H1 (cell line): ENCODE measurements around the gene B9D1. TPM values are rescaled to one million over a fixed set of nuclear protein-coding genes. Genes with fewer than 3 reads are reported as not detected.

Experiments
- CTCF ChIA-PET: fragments of 300-600 bp; sonication (Branson Sonifier 250); formaldehyde crosslinking; loops from one replicate; lab custom pipeline; 2021; ENCODE audit not compliant: partially characterized antibody; lab: Charles Lee
- POLR2A ChIA-PET: fragments of 300-600 bp; sonication (Branson Sonifier 250); formaldehyde crosslinking; loops from one replicate; lab custom pipeline; 2021; ENCODE audit warnings: inconsistent platforms; ENCODE audit not compliant: partially characterized antibody; lab: Charles Lee
- DNase-seq, 2 experiments: peaks; one replicate each; pipeline versions ENCODE4 v3.0.0 to v3.0.0-alpha.2; 2010 to 2022; ENCODE audit warnings: low spot score in 2 of 2, low read depth in 1 of 2, mixed read lengths in 1 of 2
- FAIRE-seq: peaks from 2 replicates; lab custom pipeline; 2011; peaks lifted over from hg19 to GRCh38; lab: Jason Lieb, UNC
- H2AFZ ChIP-seq: 2 replicates; pipeline ENCODE4 v1.8.1; 2012; ENCODE audit warnings: low read length, inconsistent platforms
- H2AK5ac ChIP-seq: 2 replicates; pipeline ENCODE4 v1.6.1; 2013; ENCODE audit warnings: low read depth, low read length
- H2BK120ac ChIP-seq: replicated peaks from 2 replicates; pipeline ENCODE3; 2013; ENCODE audit warnings: low read depth, low read length, inconsistent platforms
- H2BK12ac ChIP-seq: 2 replicates; pipeline ENCODE4 v1.6.1; 2013; ENCODE audit warnings: low read depth, low read length
- H2BK15ac ChIP-seq: 2 replicates; pipeline ENCODE4 v1.6.1; 2013; ENCODE audit warnings: low read length
- H2BK20ac ChIP-seq: 2 replicates; pipeline ENCODE4 v1.6.1; 2013; ENCODE audit warnings: low read length
- H2BK5ac ChIP-seq: 2 replicates; pipeline ENCODE4 v1.6.1; 2013; ENCODE audit warnings: low read depth, low read length
- H3K14ac ChIP-seq: 2 replicates; pipeline ENCODE4 v1.6.1; 2013; ENCODE audit warnings: inconsistent platforms; ENCODE audit not compliant: insufficient read length
- H3K18ac ChIP-seq: 2 replicates; pipeline ENCODE4 v1.6.1; 2013; ENCODE audit warnings: low read length; ENCODE audit errors: extremely low read depth
- H3K23ac ChIP-seq: 2 replicates; pipeline ENCODE4 v1.6.1; 2013; ENCODE audit warnings: inconsistent platforms; ENCODE audit not compliant: insufficient read length
- H3K23me2 ChIP-seq: 2 replicates; pipeline ENCODE4 v1.6.1; 2013; ENCODE audit warnings: low read depth, low read length
- H3K27ac ChIP-seq: 2 replicates; pipeline ENCODE4 v1.6.1; 2011; ENCODE audit warnings: low read depth, low read length, inconsistent platforms
- H3K27me3 ChIP-seq, 4 experiments: replicated peaks in 1 of 4; 1 replicate in 1 of 4; 2 replicates in 3 of 4; pipeline versions ENCODE4 v1.6.1 to v1.8.1; 2011 to 2013; ENCODE audit warnings: low read length in 3 of 4, mild to moderate bottlenecking in 3 of 4, inconsistent platforms in 2 of 4, mixed read lengths in 2 of 4, moderate library complexity in 1 of 4; ENCODE audit not compliant: control insufficient read depth in 3 of 4, insufficient read depth in 3 of 4; ENCODE audit errors: extremely low read depth in 1 of 4
- H3K36me3 ChIP-seq, 4 experiments: 2 replicates each; pipeline versions ENCODE4 v1.6.1 to v1.8.1; 2011 to 2013; ENCODE audit warnings: mild to moderate bottlenecking in 4 of 4, low read length in 3 of 4, moderate library complexity in 2 of 4, control low read depth in 1 of 4, inconsistent platforms in 1 of 4; ENCODE audit not compliant: insufficient read depth in 4 of 4, control insufficient read depth in 2 of 4
- H3K4ac ChIP-seq: replicated peaks from 2 replicates; pipeline ENCODE3; 2013; ENCODE audit warnings: low read length, low read depth, mixed read lengths, inconsistent platforms; ENCODE audit not compliant: insufficient read length
- H3K4me1 ChIP-seq, 4 experiments: replicated peaks in 1 of 4; 1 replicate in 1 of 4; 2 replicates in 3 of 4; pipeline versions ENCODE4 v1.6.1 to v1.8.1; 2011 to 2013; ENCODE audit warnings: low read length in 3 of 4, inconsistent platforms in 2 of 4, mixed read lengths in 1 of 4; ENCODE audit not compliant: insufficient read depth in 4 of 4, control insufficient read depth in 3 of 4
- H3K4me2 ChIP-seq, 2 experiments: 2 replicates each; pipeline versions ENCODE4 v1.6.1 to v1.8.1; 2011 to 2013; ENCODE audit warnings: low read depth in 2 of 2, low read length in 2 of 2, control low read depth in 1 of 2, inconsistent platforms in 1 of 2, mild to moderate bottlenecking in 1 of 2; ENCODE audit not compliant: insufficient read depth in 1 of 2
- H3K4me3 ChIP-seq, 4 experiments: fragments of 200-600, 300-600 bp in 1 of 4; sonication (generic), shearing (Covaris generic), sonication (Bioruptor Twin) in 1 of 4; 2 replicates each; pipeline versions ENCODE4 v1.5.1 to v1.8.1; 2011 to 2016; ENCODE audit warnings: low read length in 4 of 4, low read depth in 3 of 4, control low read depth in 2 of 4, inconsistent platforms in 2 of 4, mild to moderate bottlenecking in 2 of 4, mixed read lengths in 1 of 4, moderate library complexity in 1 of 4; ENCODE audit not compliant: insufficient read depth in 2 of 4; ENCODE audit errors: extremely low read depth in 1 of 4
- H3K56ac ChIP-seq: replicated peaks from 2 replicates; pipeline ENCODE3; 2013; ENCODE audit warnings: low read depth, mild to moderate bottlenecking, mixed read lengths, low read length, inconsistent platforms; ENCODE audit not compliant: insufficient read length
- H3K79me1 ChIP-seq: 2 replicates; pipeline ENCODE4 v1.6.1; 2013; ENCODE audit warnings: low read depth, low read length, control low read depth
- H3K79me2 ChIP-seq, 2 experiments: 2 replicates each; pipeline versions ENCODE4 v1.6.1 to v1.8.1; 2012 to 2013; ENCODE audit warnings: low read length in 2 of 2, mild to moderate bottlenecking in 2 of 2, inconsistent platforms in 1 of 2; ENCODE audit not compliant: insufficient read depth in 2 of 2, control insufficient read depth in 1 of 2
- H3K9ac ChIP-seq, 4 experiments: replicated peaks in 1 of 4; 1 replicate in 1 of 4; 2 replicates in 3 of 4; pipeline versions ENCODE4 v1.6.1 to v1.8.1; 2011 to 2013; ENCODE audit warnings: low read depth in 3 of 4, low read length in 3 of 4, control low read depth in 2 of 4, mild to moderate bottlenecking in 2 of 4, moderate library complexity in 2 of 4, inconsistent platforms in 1 of 4; ENCODE audit errors: extremely low read depth in 1 of 4
- H3K9me3 ChIP-seq, 2 experiments: 2 replicates each; pipeline versions ENCODE4 v1.6.1 to v1.8.1; 2012 to 2013; ENCODE audit warnings: mild to moderate bottlenecking in 2 of 2, moderate library complexity in 2 of 2, control low read depth in 1 of 2, inconsistent platforms in 1 of 2, low read depth in 1 of 2, low read length in 1 of 2, mixed read lengths in 1 of 2; ENCODE audit not compliant: insufficient read depth in 2 of 2
- H4K20me1 ChIP-seq, 2 experiments: replicated peaks in 1 of 2; 2 replicates each; pipeline versions ENCODE3 to v1.8.1; 2011 to 2013; ENCODE audit warnings: inconsistent platforms in 2 of 2, low read length in 2 of 2, mild to moderate bottlenecking in 1 of 2; ENCODE audit not compliant: insufficient read depth in 2 of 2, control insufficient read depth in 1 of 2
- H4K5ac ChIP-seq: 2 replicates; pipeline ENCODE4 v1.6.1; 2013; ENCODE audit warnings: low read length, low read depth, mixed read lengths, inconsistent platforms; ENCODE audit not compliant: insufficient read length
- H4K8ac ChIP-seq: 2 replicates; pipeline ENCODE4 v1.8.0; 2013; ENCODE audit warnings: mild to moderate bottlenecking, moderate library complexity, low read length, inconsistent platforms; ENCODE audit not compliant: insufficient read depth; ENCODE audit errors: extremely low read depth
- H4K91ac ChIP-seq: replicated peaks from 2 replicates; pipeline ENCODE3; 2013; ENCODE audit warnings: low read length, mixed read lengths, inconsistent platforms; ENCODE audit not compliant: insufficient read length
- ATF2 ChIP-seq: IDR thresholded peaks from 2 replicates; pipeline ENCODE4 v1.6.1; 2012; ENCODE audit warnings: low read length, inconsistent platforms
- ATF3 ChIP-seq: IDR thresholded peaks from 2 replicates; pipeline ENCODE4 v1.6.1; 2011; ENCODE audit warnings: low read depth, mild to moderate bottlenecking, low read length; ENCODE audit not compliant: insufficient read depth
- BACH1 ChIP-seq: IDR thresholded peaks from 2 replicates; pipeline ENCODE4 v1.6.1; 2012; ENCODE audit warnings: low read length, improper control_type of control experiment
- CBX5 ChIP-seq: fragments of 300-800, 300-1000 bp; sonication (generic); IDR thresholded peaks from 2 replicates; pipeline ENCODE4 v1.7.1; 2016; ENCODE audit warnings: antibody characterized with exemption, low read length, low read depth
- CHD1 ChIP-seq: IDR thresholded peaks from 2 replicates; pipeline ENCODE4 v1.6.1; 2012; ENCODE audit warnings: low read depth, low read length, improper control_type of control experiment
- HDAC2 ChIP-seq, 2 experiments: fragments of 300-600 bp in 1 of 2; sonication (generic) in 1 of 2; IDR thresholded peaks; 2 replicates each; pipeline ENCODE4 v1.6.1; 2011 to 2012; ENCODE audit warnings: low read depth in 2 of 2, low read length in 2 of 2, mild to moderate bottlenecking in 2 of 2, moderate library complexity in 2 of 2, borderline replicate concordance in 1 of 2, inconsistent platforms in 1 of 2
- HDAC6 ChIP-seq: IDR thresholded peaks from one replicate; pipeline ENCODE4 v1.7.1; 2012; ENCODE audit warnings: low read depth, mild to moderate bottlenecking, inconsistent platforms, low read length, moderate library complexity
- JUN ChIP-seq: IDR thresholded peaks from 2 replicates; pipeline ENCODE4 v1.6.1; 2011; ENCODE audit warnings: low read depth, mild to moderate bottlenecking, improper control_type of control experiment, low read length
- YY1 ChIP-seq: IDR thresholded peaks from 2 replicates; pipeline ENCODE4 v1.6.1; 2011; ENCODE audit warnings: low read depth, mild to moderate bottlenecking, low read length
- WGBS, 2 experiments: shearing (Covaris generic) in 1 of 2; methylation state at CpG; one replicate each; pipeline versions ENCODE4 v1.1.6 to v1.1.7; 2013 to 2015; ENCODE audit warnings: low lambda C conversion rate in 2 of 2, mixed read lengths in 2 of 2, inconsistent platforms in 1 of 2, low coverage in 1 of 2, missing lambda C conversion rate in 1 of 2; ENCODE audit not compliant: insufficient replicate concordance in 2 of 2, insufficient coverage in 1 of 2, insufficient read length in 1 of 2; ENCODE audit errors: extremely low coverage in 1 of 2, missing lambda C conversion rate in 1 of 2; 5-methylcytosine and 5-hydroxymethylcytosine counted together
- polyA plus RNA-seq, 7 experiments: library from polyadenylated mRNA; depleted of rRNA in 3 of 7; stranded (reverse) in 5 of 7; unstranded in 2 of 7; fragments of >200 nt in 5 of 7; fragments of 200-250 nt in 2 of 7; gene quantifications; 1 replicate in 5 of 7; 2 replicates in 1 of 7; 4 replicates in 1 of 7; pipeline versions ENCODE4 v1.2.1 to v1.2.3, GENCODE V29; 2011 to 2013; ENCODE audit warnings: missing spikeins in 2 of 7, mixed read lengths in 2 of 7
- total RNA-seq: library from RNA; stranded (reverse); fragmentation: NEBNext Ultra II Directional; extraction: Animal tissue kit (Norgen Biotek cat#: 25700); gene quantifications from 2 replicates; pipeline ENCODE4 v1.2.1, GENCODE V29; 2021

B9D1 gene
- total and polyA plus RNA-seq, 2 of the 8 experiments (the other 6 are each of a cell fraction or from before 2014, with no cell fraction given): 24.6 to 65.7 TPM

GRCh38 chr17:19365499-19365817, 2.9 kb upstream of the B9D1 start:
- H3K27me3 ChIP-seq: no peaks in the 10 kb centered on the region; a peak in 1 of 7 replicates
- H2BK12ac ChIP-seq: no peak overlapping the region
- no peak overlapping the region for H2BK120ac ChIP-seq
- H2BK5ac ChIP-seq: no peak overlapping the region
- no peak overlapping the region for H2AK5ac ChIP-seq
- no peak overlapping the region for H3K4me3 ChIP-seq
- no peaks in the 10 kb centered on the region for H4K20me1 ChIP-seq
- no peak overlapping the region for H2AFZ ChIP-seq
- H2BK15ac ChIP-seq: no peak overlapping the region
- whole genome bisulfite sequencing, 2 experiments: 89% methylated on average over 4 of the region's 4 CpGs; no CpG with 5 or more reads in 1 of the 2 experiments
- H3K79me1 ChIP-seq: no peaks in the 10 kb centered on the region
- no peak overlapping the region for H3K56ac ChIP-seq
- no peak overlapping the region for H3K18ac ChIP-seq
- no peak for TF ChIP-seq ATF3
- no peak for TF ChIP-seq YY1
- TF ChIP-seq ATF2: no peak
- no peak for TF ChIP-seq CHD1
- no peak for TF ChIP-seq JUN
- no peak for TF ChIP-seq HDAC6
- TF ChIP-seq HDAC2 (IDR thresholded peaks at IDR 0.05; ENCODE audit: borderline replicate concordance in 1 of 2, low read depth in 2 of 2, low read length in 2 of 2): no peak
- no peak for TF ChIP-seq CBX5
- no peak for TF ChIP-seq BACH1
- peaks cover 6% of the 10 kb centered on the region; the same call in 1 of the 2 replicates for H3K23me2 ChIP-seq
- no peaks in the 10 kb centered on the region for H3K9me3 ChIP-seq
- POLR2A ChIA-PET: interaction anchor here (0.7 to 6.2 kb wide), 8 partner anchors 10 to 102 kb away, joined by 3 to 32 read pairs (median 4); partner anchors contain the start of genes MAPK7 and MFAP4
- FAIRE-seq: no peak
- DNase-seq: no peak
- no peak overlapping the region for H3K4ac ChIP-seq
- no peak overlapping the region for H3K14ac ChIP-seq
- H3K27ac ChIP-seq: no peak overlapping the region
- H3K9ac ChIP-seq: no peak overlapping the region
- H3K4me2 ChIP-seq: no peak overlapping the region
- H4K5ac ChIP-seq: no peak overlapping the region
- no peak overlapping the region for H4K91ac ChIP-seq
- CTCF ChIA-PET: interaction anchor here (0.6 to 6.7 kb wide), 18 partner anchors 9 to 401 kb away, joined by 3 to 66 read pairs (median 6); partner anchors contain the start of gene MAPK7
- H3K79me2 ChIP-seq: no peaks in the 10 kb centered on the region
- H4K8ac ChIP-seq: no peak overlapping the region
- H3K4me1 ChIP-seq: peaks cover 0 to 9% (median 3%) of the 10 kb centered on the region in 4 experiments; a peak in 4 of 7 replicates
- H2BK20ac ChIP-seq: no peak overlapping the region
- no peak overlapping the region for H3K23ac ChIP-seq
- H3K36me3 ChIP-seq: no peaks in the 10 kb centered on the region
